Measurements from ENCODE around the gene MCEMP1.
A peak's percentile ranks its signal among the peaks of the same experiment; 100 is the strongest.

The MCEMP1 gene

GRCh38 chr19:7698583-7698982 is 21.7 kb downstream of the MCEMP1 start:
- no peak for DNase-seq (ENCODE audit: low spot score)

GRCh38 chr19:7699003-7699402 is 22.1 kb downstream of the MCEMP1 start:
- no peak for DNase-seq (ENCODE audit: low spot score)

GRCh38 chr19:7699417-7700401 is 22.8 kb downstream of the MCEMP1 start:
- DNase-seq (ENCODE audit: low spot score) = peak; percentile 49

GRCh38 chr19:7701049-7701653 is 24.3 kb downstream of the MCEMP1 start:
- no peak for DNase-seq (ENCODE audit: low spot score)

GRCh38 chr19:7701654-7702457 is 25.0 kb downstream of the MCEMP1 start, which contains the start of gene FCER2:
FCER2 (minus strand) TSS chr19:7702131; CDS start chr19:7699760, 2,371 bp downstream.
- no peak for DNase-seq (ENCODE audit: low spot score)

- DNase-seq (ENCODE audit: low spot score) = no peak
These were observed 26.4 kb downstream of the MCEMP1 start for GRCh38 chr19:7703332-7703731.

GRCh38 chr19:7704280-7705060 is 27.6 kb downstream of the MCEMP1 start:
- DNase-seq (ENCODE audit: low spot score) = no peak

- DNase-seq (ENCODE audit: low spot score) = peak; percentile 78
These were observed 28.7 kb downstream of the MCEMP1 start for GRCh38 chr19:7705387-7706187.

- DNase-seq (ENCODE audit: low spot score) = no peak
These were observed 29.5 kb downstream of the MCEMP1 start for GRCh38 chr19:7706188-7706954.

GRCh38 chr19:7706955-7707456 is 30.1 kb downstream of the MCEMP1 start:
- no peak for DNase-seq (ENCODE audit: low spot score)

- no peak for DNase-seq (ENCODE audit: low spot score)
These were observed 33.1 kb downstream of the MCEMP1 start for GRCh38 chr19:7709932-7710460.

GRCh38 chr19:7710616-7711015 is 33.7 kb downstream of the MCEMP1 start:
- no peak for DNase-seq (ENCODE audit: low spot score)

GRCh38 chr19:7715671-7716070 is 38.8 kb downstream of the MCEMP1 start:
- no peak for DNase-seq (ENCODE audit: low spot score)

GRCh38 chr19:7716762-7717161 is 39.9 kb downstream of the MCEMP1 start:
- DNase-seq (ENCODE audit: low spot score) = no peak

GRCh38 chr19:7718668-7719067 is 41.8 kb downstream of the MCEMP1 start:
- DNase-seq (ENCODE audit: low spot score) = no peak

- DNase-seq (ENCODE audit: low spot score) = no peak
These were observed 43.5 kb downstream of the MCEMP1 start for GRCh38 chr19:7720351-7720750.

GRCh38 chr19:7722231-7722651 is 45.4 kb downstream of the MCEMP1 start:
- no peak for DNase-seq (ENCODE audit: low spot score)

GRCh38 chr19:7725791-7726190 is 48.9 kb downstream of the MCEMP1 start:
- no peak for DNase-seq (ENCODE audit: low spot score)

- no peak for DNase-seq (ENCODE audit: low spot score)
These were observed 52.3 kb downstream of the MCEMP1 start for GRCh38 chr19:7729211-7729610.
